Astrocyte (in vitro differentiated cells and primary cell): ENCODE results near the gene SERTAD4. TPM values are rescaled to one million over a fixed set of nuclear protein-coding genes. Genes with fewer than 3 reads are reported as not detected.

Experiments
- DNase-seq: peaks from one replicate; pipeline ENCODE4 v3.0.0-alpha.2; 2010; ENCODE audit warnings: low read depth
- FAIRE-seq: peaks from 2 replicates; lab custom pipeline; 2011; peaks lifted over from hg19 to GRCh38; lab: Jason Lieb, UNC
- H2AFZ ChIP-seq: 2 replicates; pipeline ENCODE4 v1.6.0; 2012; ENCODE audit warnings: low read depth, low read length, inconsistent platforms
- H3K27ac ChIP-seq: 2 replicates; pipeline ENCODE4 v1.5.1; 2011; ENCODE audit warnings: low read depth, low read length, inconsistent platforms
- H3K27me3 ChIP-seq: 2 replicates; pipeline ENCODE4 v1.6.0; 2011; ENCODE audit warnings: low read length, inconsistent platforms; ENCODE audit not compliant: insufficient read depth
- H3K36me3 ChIP-seq: 2 replicates; pipeline ENCODE4 v1.5.1; 2011; ENCODE audit warnings: low read length, inconsistent platforms; ENCODE audit not compliant: insufficient read depth
- H3K4me1 ChIP-seq: 2 replicates; pipeline ENCODE4 v1.5.1; 2011; ENCODE audit warnings: low read length, inconsistent platforms; ENCODE audit not compliant: insufficient read depth
- H3K4me2 ChIP-seq: 2 replicates; pipeline ENCODE4 v1.6.0; 2012; ENCODE audit warnings: low read length, inconsistent platforms
- H3K4me3 ChIP-seq: 2 replicates; pipeline ENCODE4 v1.5.1; 2011; ENCODE audit warnings: low read depth, mild to moderate bottlenecking, low read length, inconsistent platforms; ENCODE audit not compliant: insufficient read depth
- H3K79me2 ChIP-seq: 2 replicates; pipeline ENCODE4 v1.6.0; 2012; ENCODE audit warnings: mild to moderate bottlenecking, low read length, inconsistent platforms; ENCODE audit not compliant: insufficient read depth
- H3K9ac ChIP-seq: 2 replicates; pipeline ENCODE4 v1.6.0; 2012; ENCODE audit warnings: mild to moderate bottlenecking, low read length, inconsistent platforms
- H3K9me3 ChIP-seq: 2 replicates; pipeline ENCODE4 v1.5.1; 2012; ENCODE audit warnings: low read depth, mild to moderate bottlenecking, low read length, inconsistent platforms; ENCODE audit not compliant: insufficient read depth
- H4K20me1 ChIP-seq: 2 replicates; pipeline ENCODE4 v1.6.0; 2012; ENCODE audit warnings: low read length, inconsistent platforms; ENCODE audit not compliant: insufficient read depth
- H3K27ac Mint-ChIP-seq: one replicate; pipeline ENCODE4 v1.8.0; 2021; ENCODE audit warnings: mild to moderate bottlenecking, mixed read lengths; ENCODE audit not compliant: unreplicated experiment
- H3K27me3 Mint-ChIP-seq: one replicate; pipeline ENCODE4 v1.8.0; 2021; ENCODE audit warnings: low read depth, mixed read lengths; ENCODE audit not compliant: unreplicated experiment
- H3K36me3 Mint-ChIP-seq: one replicate; pipeline ENCODE4 v1.8.0; 2021; ENCODE audit warnings: low read depth, mixed read lengths; ENCODE audit not compliant: unreplicated experiment
- H3K4me1 Mint-ChIP-seq: one replicate; pipeline ENCODE4 v1.8.0; 2021; ENCODE audit warnings: low read depth, mixed read lengths; ENCODE audit not compliant: unreplicated experiment
- H3K4me3 Mint-ChIP-seq: one replicate; pipeline ENCODE4 v1.8.0; 2021; ENCODE audit warnings: mild to moderate bottlenecking, moderate library complexity, mixed read lengths; ENCODE audit not compliant: unreplicated experiment
- H3K9me3 Mint-ChIP-seq: one replicate; pipeline ENCODE4 v1.8.0; 2021; ENCODE audit warnings: mild to moderate bottlenecking, mixed read lengths; ENCODE audit not compliant: unreplicated experiment
- EZH2 ChIP-seq: IDR thresholded peaks from 2 replicates; pipeline ENCODE4 v1.6.1; 2012; ENCODE audit warnings: mild to moderate bottlenecking, low read length, inconsistent platforms; ENCODE audit not compliant: insufficient read depth
- total RNA-seq: library from RNA; stranded (reverse); gene quantifications from 2 replicates; pipeline ENCODE4 v1.2.1, GENCODE V29; 2021
- TF ChIP-seq, protein P1 (sequence below): IDR thresholded peaks from 2 replicates; pipeline ENCODE4 v1.5.1; 2011; ENCODE audit warnings: low read depth, mild to moderate bottlenecking, inconsistent platforms, low read length, moderate library complexity; ENCODE audit not compliant: insufficient read depth

The SERTAD4 gene
- total RNA-seq, 1 donor from 2014 or later: 4.6 TPM

- H4K20me1 ChIP-seq: no peaks in the 10 kb centered on the region
- no peak overlapping the region for H3K4me3 ChIP-seq
- H2AFZ ChIP-seq: no peak overlapping the region
- H3K27me3 ChIP-seq: no peaks in the 10 kb centered on the region
- H3K4me1 Mint-ChIP-seq: no peaks in the 10 kb centered on the region
- no peaks in the 10 kb centered on the region for H3K9me3 ChIP-seq
- no peak overlapping the region for H3K27ac ChIP-seq
- DNase-seq: no peak
- no peaks in the 10 kb centered on the region for H3K79me2 ChIP-seq
- FAIRE-seq: no peak
- no peak overlapping the region for H3K4me3 Mint-ChIP-seq
- no peaks in the 10 kb centered on the region for H3K36me3 ChIP-seq
- no peak for TF ChIP-seq EZH2
- TF ChIP-seq, protein P1, sequence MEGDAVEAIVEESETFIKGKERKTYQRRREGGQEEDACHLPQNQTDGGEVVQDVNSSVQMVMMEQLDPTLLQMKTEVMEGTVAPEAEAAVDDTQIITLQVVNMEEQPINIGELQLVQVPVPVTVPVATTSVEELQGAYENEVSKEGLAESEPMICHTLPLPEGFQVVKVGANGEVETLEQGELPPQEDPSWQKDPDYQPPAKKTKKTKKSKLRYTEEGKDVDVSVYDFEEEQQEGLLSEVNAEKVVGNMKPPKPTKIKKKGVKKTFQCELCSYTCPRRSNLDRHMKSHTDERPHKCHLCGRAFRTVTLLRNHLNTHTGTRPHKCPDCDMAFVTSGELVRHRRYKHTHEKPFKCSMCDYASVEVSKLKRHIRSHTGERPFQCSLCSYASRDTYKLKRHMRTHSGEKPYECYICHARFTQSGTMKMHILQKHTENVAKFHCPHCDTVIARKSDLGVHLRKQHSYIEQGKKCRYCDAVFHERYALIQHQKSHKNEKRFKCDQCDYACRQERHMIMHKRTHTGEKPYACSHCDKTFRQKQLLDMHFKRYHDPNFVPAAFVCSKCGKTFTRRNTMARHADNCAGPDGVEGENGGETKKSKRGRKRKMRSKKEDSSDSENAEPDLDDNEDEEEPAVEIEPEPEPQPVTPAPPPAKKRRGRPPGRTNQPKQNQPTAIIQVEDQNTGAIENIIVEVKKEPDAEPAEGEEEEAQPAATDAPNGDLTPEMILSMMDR: no peak
- no peaks in the 10 kb centered on the region for H3K9me3 Mint-ChIP-seq
- no peak overlapping the region for H3K9ac ChIP-seq
- H3K27ac Mint-ChIP-seq: no peak overlapping the region
- H3K4me2 ChIP-seq: no peak overlapping the region
- no peaks in the 10 kb centered on the region for H3K27me3 Mint-ChIP-seq
- no peaks in the 10 kb centered on the region for H3K36me3 Mint-ChIP-seq
- H3K4me1 ChIP-seq: no peaks in the 10 kb centered on the region
Observed at GRCh38 chr1:210207597-210208450, 24.8 kb upstream of the SERTAD4 start.

- Mint-ChIP-seq H3K9me3 (no peaks in the 10 kb centered on the region), H3K27me3 (peaks cover 4% of the 10 kb centered on the region), H3K27ac (no peak overlapping the region), H3K4me1 (no peaks in the 10 kb centered on the region), H3K36me3 (no peaks in the 10 kb centered on the region), H3K4me3 (no peak overlapping the region)
- Histone ChIP-seq H2AFZ (no peak overlapping the region), H3K27ac (no peak overlapping the region), H3K4me2 (no peak overlapping the region), H3K27me3 (no peaks in the 10 kb centered on the region), H3K9me3 (no peaks in the 10 kb centered on the region), H3K79me2 (no peaks in the 10 kb centered on the region), H3K4me1 (no peaks in the 10 kb centered on the region), H4K20me1 (no peaks in the 10 kb centered on the region), H3K4me3 (no peak overlapping the region), H3K9ac (no peak overlapping the region), H3K36me3 (no peaks in the 10 kb centered on the region)
- DNase-seq: no peak
- TF ChIP-seq, protein P1: no peak
- TF ChIP-seq EZH2: no peak
- FAIRE-seq: no peak
Observed at GRCh38 chr1:210213335-210213734, 19.3 kb upstream of the SERTAD4 start.
